NK-92 treated with Interleukin-12 subunit alpha and Interleukin-12 subunit beta, amount 100 ng/mL, for 24 hours (cell line): ENCODE measurements around the gene UBL7.
A peak's percentile ranks its signal among the peaks of the same experiment; 100 is the strongest.

Source experiments
- DNase-seq: peaks from one replicate; lab custom pipeline; 2025; lab: John Stamatoyannopoulos, UW

The UBL7 gene

GRCh38 chr15:74438721-74439316, 22.1 kb downstream of the UBL7 start:
- peak; percentile 70 for DNase-seq

DNA sequence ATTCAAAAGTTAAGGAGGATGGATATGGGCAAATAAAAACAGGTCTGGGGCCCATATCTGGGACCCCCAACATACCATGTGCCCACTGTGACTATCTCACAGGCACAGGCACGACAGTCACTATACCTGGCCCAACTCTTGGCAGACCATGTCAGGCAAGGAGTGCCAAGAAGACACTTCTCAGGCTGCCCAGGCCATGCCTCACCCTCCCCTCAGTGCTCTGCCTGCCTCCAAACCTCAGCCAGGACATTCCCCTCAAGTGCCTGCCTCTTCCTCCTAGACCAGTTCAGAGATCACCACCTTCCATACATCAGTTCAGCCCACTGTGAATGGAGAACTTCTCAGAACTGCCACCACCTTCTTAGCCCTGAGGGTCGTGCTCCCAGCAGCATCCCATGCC, 22.8 kb downstream of the UBL7 start:
- no peak for DNase-seq

GRCh38 chr15:74434263-74435136, 26.5 kb downstream of the UBL7 start:
- no peak for DNase-seq

- peak; percentile 90 for DNase-seq
Observed at GRCh38 chr15:74433592-74434262, 27.2 kb downstream of the UBL7 start, which contains the start of gene SEMA7A. Gene SEMA7A, minus strand, starts transcription at chr15:74433958. Its CDS starts 40 bp downstream, at chr15:74433918.

- no peak for DNase-seq
Observed at GRCh38 chr15:74432968-74433591, 27.9 kb downstream of the UBL7 start.

DNA sequence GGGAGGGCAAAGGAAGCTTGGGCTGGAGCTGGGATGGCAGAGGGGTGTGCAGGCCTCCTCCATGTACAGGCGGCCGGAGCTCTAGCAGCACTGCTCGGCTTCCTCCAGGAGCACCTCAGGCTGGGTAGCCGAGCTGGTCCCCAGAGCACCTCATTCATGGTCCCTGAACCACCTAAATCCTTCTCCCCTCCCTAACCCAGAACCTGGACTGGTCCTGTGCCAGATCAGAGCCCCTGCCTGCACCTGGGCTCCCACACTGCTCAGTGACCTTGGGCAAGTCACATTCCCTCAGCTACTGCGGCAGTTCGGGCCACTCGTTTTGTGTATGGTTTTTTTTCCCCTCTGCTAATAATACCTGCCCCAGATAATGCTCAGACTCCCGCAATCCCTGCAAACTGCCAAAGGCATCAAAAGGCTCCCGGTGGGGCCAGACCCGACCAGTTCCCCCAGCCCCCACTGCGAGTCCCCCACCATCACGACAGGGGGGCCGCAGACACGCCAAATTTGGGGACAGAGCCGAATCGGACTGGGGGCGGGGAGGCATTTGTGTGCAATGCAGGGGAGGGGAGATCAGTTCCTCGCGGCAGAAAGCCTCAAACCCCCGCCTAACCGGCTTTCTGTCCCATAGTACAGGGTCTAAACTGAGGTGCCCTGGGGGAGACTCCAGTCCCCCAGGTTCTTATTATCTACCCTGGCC, 28.5 kb downstream of the UBL7 start:
- no peak for DNase-seq

DNA sequence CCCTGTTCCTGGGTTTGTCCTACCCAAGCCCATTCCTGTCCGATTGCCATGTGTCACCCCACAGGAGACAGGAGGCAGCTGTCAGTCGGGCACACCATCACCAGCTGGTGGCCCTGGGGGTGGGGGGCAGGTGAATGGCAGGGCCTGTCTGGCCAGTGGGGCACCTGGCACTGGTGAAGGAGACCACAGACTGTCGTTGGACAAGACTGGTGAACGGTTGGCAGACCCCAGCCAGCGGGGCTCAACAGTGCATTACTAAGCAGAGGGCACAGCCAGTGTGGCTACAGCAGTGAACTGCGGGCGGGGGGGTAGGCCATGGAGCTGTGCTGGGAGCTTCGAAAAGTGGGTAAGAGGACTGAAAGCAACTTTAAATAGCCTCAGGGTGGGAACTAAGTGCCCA, 29.3 kb downstream of the UBL7 start:
- no peak for DNase-seq

DNA sequence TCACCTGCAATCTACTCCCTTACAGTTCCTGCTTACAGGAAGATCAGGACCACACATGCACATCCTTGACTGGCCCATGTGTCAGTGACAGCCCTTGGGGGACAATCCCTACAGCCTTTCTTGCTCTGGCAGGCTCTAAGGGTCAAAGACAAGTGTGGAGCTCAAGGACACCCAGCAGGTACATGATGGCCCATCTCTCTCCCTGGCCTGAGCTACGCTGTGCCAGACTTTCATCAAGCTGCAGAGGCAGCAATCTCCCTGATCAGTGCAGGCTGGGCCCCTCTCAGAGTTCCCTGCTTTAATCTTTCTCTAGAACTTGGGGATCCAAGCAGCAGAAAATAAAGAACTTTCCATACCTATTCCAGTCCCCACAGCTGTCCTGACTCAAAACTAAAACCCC, 29.8 kb downstream of the UBL7 start:
- no peak for DNase-seq

- no peak for DNase-seq
Observed at GRCh38 chr15:74430510-74430951, 30.4 kb downstream of the UBL7 start.

DNA sequence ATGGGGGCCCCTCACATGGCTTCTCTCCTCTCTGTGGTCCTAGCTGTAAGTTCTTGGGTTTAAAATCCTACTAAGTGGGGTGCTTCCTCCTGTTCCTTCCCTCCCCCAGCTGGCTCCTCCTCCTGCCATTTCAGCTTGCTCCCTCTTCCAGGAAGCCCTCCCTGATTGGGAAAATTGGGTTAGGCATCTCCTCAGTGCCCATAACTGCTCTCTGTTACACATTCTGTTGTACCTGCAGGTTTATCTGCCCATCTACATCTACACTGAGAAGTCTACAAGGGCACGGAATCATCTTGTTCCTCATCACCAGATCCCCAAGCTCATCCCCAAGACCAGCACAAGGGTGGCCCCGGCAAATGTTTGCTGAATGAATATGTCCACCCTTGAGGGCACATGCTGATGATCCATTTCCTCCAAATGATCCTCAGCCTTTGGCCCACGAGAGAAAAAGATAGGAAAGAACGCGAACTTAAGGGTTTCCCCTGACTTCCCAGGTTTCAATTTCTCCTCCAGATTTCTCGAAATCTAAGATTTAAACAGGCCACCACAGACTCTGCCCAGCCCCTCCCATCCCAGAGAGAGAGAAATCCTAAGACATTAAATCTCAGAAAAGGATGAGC, 31.1 kb downstream of the UBL7 start:
- DNase-seq = no peak

DNA sequence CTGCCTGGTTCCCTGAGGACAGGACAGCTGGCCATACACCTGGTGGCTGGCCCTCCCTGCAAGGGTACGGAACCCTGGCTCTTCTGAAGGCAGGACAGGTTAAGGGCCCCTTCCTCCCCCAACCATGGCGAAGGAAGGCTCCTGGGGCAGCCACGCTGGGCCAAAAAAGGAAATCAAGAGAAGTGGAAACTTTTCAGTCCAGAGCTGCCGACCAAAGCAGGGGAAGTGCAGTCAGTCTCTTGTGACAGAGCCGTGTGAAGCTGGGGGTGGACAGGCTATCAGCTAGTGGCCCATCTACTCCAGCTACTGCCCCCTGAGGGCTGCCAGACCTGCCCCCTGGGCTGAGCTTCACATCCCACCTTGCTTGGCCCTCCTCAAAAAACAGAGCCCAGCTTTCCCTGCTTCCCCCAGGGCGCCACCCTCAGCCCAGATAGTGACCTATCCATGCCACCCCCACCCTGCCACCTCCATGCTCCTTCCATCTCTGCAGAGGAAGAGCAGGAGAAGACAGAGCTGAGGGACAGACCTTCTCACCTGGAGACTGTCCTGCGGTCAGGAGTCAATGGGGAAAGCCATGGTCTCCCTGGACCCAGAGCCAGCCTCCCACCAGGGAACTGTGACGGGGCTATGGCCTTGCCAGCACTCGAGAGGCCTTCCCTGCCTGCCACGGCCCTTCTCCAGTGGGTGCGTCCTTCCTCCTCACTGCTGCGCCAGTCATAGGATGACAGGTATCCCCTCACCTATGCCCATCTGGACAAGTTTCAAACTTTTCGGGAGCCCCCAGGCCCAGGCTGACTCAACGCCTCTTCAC, 31.8 kb downstream of the UBL7 start:
- no peak for DNase-seq

GRCh38 chr15:74428442-74428787, 32.5 kb downstream of the UBL7 start:
- no peak for DNase-seq

GRCh38 chr15:74427607-74428441, 33.1 kb downstream of the UBL7 start:
- no peak for DNase-seq

DNA sequence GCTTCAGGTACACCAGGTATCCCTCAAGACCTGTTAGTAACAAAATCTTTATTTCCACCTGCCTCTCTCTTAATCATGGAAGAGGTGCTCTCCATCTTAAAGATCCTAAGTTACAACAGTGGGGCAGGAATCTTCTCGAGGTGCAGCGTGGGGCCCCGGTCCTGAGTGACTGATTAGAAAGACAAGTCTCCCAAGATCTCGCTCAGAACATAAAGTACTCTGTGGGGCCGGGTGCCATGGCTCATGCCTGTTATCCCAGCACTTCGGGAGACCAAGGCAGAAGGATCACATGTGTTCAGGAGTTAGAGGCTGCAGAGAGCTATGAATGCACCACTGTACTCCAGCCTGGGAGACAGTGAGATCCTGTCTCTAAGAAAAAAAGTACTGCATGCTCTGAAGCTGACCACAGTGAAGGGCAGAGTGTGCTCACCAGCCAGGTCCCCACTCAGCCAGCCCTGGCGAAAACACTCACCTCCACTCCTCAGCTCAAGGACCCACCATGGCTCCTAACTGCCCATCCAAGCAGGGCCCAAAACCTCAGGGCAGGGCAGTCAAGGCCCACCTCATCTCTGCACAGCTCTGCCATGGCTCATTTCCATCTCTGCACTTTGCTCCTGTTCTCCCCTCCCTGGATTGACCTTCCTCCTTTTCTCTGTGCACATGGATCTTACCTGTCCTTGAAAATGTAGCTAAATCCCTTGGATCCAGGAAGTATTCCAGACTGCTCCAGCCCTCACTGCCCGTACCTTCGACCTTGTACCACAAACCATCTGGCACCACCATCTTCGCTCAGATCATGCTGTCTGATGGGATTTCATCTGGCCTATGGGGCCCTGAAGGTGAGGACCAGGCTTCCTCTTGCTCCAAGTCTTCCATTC, 34.3 kb downstream of the UBL7 start:
- DNase-seq = no peak

- DNase-seq = no peak
Observed at GRCh38 chr15:74425630-74426029, 35.3 kb downstream of the UBL7 start.

- no peak for DNase-seq
Observed at GRCh38 chr15:74424901-74425528, 35.9 kb downstream of the UBL7 start.

DNA sequence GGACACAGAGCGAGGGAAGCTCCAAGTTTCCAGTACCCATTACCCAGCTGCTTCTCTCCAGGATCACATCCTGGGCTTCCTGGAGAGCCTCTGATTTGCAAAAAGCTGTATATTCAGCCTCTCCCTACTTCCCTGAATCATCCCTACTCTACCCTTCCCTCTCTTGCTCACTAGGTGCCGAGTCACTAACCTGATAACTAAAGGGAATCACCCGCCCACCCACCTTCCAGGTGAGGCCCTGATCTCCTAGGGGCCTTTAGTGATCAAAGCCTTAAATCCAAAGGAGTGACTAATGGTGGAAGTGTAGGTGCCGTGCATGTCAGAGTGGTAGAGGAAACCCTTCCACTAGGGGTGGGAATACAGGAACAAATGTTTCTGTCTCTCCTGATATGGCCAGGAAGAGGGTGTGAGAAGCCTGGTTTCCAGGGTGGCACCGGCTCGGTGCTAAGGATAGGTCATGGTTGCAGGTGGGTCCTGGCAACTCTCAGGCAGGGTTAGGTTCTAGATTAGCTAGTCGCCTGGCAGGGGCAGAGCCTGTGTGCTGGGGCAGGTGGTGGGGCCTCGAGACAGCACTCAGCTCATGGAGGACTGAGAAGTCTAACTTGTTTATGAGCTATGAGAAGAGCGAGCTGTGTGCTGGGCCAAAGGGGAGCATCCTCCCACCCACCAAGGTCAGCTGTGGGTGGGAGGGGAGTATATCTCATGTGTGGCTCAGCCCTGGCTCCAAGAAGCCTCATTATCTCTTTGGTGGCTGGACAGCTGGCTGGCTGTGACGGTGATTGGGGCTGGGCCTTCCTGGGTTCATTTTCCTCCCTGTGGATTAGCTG, 37.3 kb downstream of the UBL7 start:
- no peak for DNase-seq
